Mesenchymal stem cell (in vitro differentiated cells and primary cell): ENCODE results near the gene SRP72.

Experiments
- DNase-seq: peaks from one replicate; pipeline ENCODE4 v3.0.0-alpha.2; 2013
- H2AFZ ChIP-seq: one replicate; pipeline ENCODE4 v1.6.1; 2013; ENCODE audit warnings: low read depth, mild to moderate bottlenecking, control low read depth, inconsistent platforms, low read length, moderate library complexity
- H2AK5ac ChIP-seq: 2 replicates; pipeline ENCODE4 v1.6.1; 2013; ENCODE audit warnings: low read length, moderate library complexity, mild to moderate bottlenecking, inconsistent platforms; ENCODE audit not compliant: severe bottlenecking
- H2BK120ac ChIP-seq: one replicate; pipeline ENCODE4 v1.6.1; 2013; ENCODE audit warnings: low read depth, mild to moderate bottlenecking, inconsistent platforms, low read length, moderate library complexity
- H2BK12ac ChIP-seq, 2 experiments: one replicate each; pipeline ENCODE4 v1.6.1; 2013; ENCODE audit warnings: inconsistent platforms in 2 of 2, low read length in 2 of 2, mild to moderate bottlenecking in 2 of 2, moderate library complexity in 2 of 2, control low read depth in 1 of 2
- H2BK15ac ChIP-seq: one replicate; pipeline ENCODE4 v1.6.1; 2013; ENCODE audit warnings: mild to moderate bottlenecking, low read depth, inconsistent platforms; ENCODE audit not compliant: poor library complexity, severe bottlenecking
- H2BK5ac ChIP-seq: 2 replicates; pipeline ENCODE4 v1.6.1; 2013; ENCODE audit warnings: low read depth, mild to moderate bottlenecking, low read length, control low read depth, inconsistent platforms; ENCODE audit not compliant: poor library complexity, severe bottlenecking
- H3K14ac ChIP-seq, 2 experiments: one replicate each; pipeline ENCODE4 v1.6.1; 2013; ENCODE audit warnings: inconsistent platforms in 2 of 2, low read length in 2 of 2, control low read depth in 1 of 2, mild to moderate bottlenecking in 1 of 2, moderate library complexity in 1 of 2
- H3K18ac ChIP-seq, 2 experiments: one replicate each; pipeline ENCODE4 v1.6.1; 2013; ENCODE audit warnings: inconsistent platforms in 2 of 2, low read length in 2 of 2, control low read depth in 1 of 2, low read depth in 1 of 2, mild to moderate bottlenecking in 1 of 2
- H3K23ac ChIP-seq, 2 experiments: one replicate each; pipeline ENCODE4 v1.6.1; 2013; ENCODE audit warnings: inconsistent platforms in 2 of 2, low read length in 2 of 2, mild to moderate bottlenecking in 2 of 2, moderate library complexity in 2 of 2, control low read depth in 1 of 2
- H3K27ac ChIP-seq: 2 replicates; pipeline ENCODE4 v1.5.1; 2013; ENCODE audit warnings: mild to moderate bottlenecking, moderate library complexity, low read length, control low read depth, inconsistent platforms; ENCODE audit not compliant: poor library complexity, severe bottlenecking
- H3K27me3 ChIP-seq, 2 experiments: 2 replicates each; pipeline versions ENCODE4 v1.6.1 to v1.7.0; 2013; ENCODE audit warnings: low read length in 2 of 2, mild to moderate bottlenecking in 2 of 2, moderate library complexity in 2 of 2, control low read depth in 1 of 2, inconsistent platforms in 1 of 2; ENCODE audit not compliant: control insufficient read depth in 1 of 2, insufficient read depth in 1 of 2
- H3K36me3 ChIP-seq, 2 experiments: 2 replicates each; pipeline versions ENCODE4 v1.6.1 to v1.7.0; 2013; ENCODE audit warnings: low read length in 2 of 2, control low read depth in 1 of 2, inconsistent platforms in 1 of 2, low read depth in 1 of 2, mild to moderate bottlenecking in 1 of 2; ENCODE audit not compliant: insufficient read depth in 2 of 2, control insufficient read depth in 1 of 2
- H3K4ac ChIP-seq, 2 experiments: one replicate each; pipeline ENCODE4 v1.6.1; 2013; ENCODE audit warnings: inconsistent platforms in 2 of 2, low read length in 2 of 2, mild to moderate bottlenecking in 2 of 2, moderate library complexity in 2 of 2, control low read depth in 1 of 2, low read depth in 1 of 2
- H3K4me1 ChIP-seq: 2 replicates; pipeline ENCODE4 v1.6.1; 2013; ENCODE audit warnings: low read depth, low read length, control low read depth; ENCODE audit not compliant: control insufficient read depth, insufficient read depth
- H3K4me2 ChIP-seq: 2 replicates; pipeline ENCODE4 v1.6.1; 2013; ENCODE audit warnings: low read length, mild to moderate bottlenecking, inconsistent platforms; ENCODE audit not compliant: poor library complexity, severe bottlenecking
- H3K4me3 ChIP-seq, 2 experiments: 2 replicates each; pipeline versions ENCODE4 v1.5.1 to v1.7.0; 2013; ENCODE audit warnings: low read length in 2 of 2, mild to moderate bottlenecking in 2 of 2, control low read depth in 1 of 2, low read depth in 1 of 2; ENCODE audit not compliant: insufficient read depth in 1 of 2
- H3K79me1 ChIP-seq: replicated peaks from 2 replicates; pipeline ENCODE4 v1.6.1; 2013; ENCODE audit warnings: mild to moderate bottlenecking, control low read depth, low read length, inconsistent platforms; ENCODE audit not compliant: poor library complexity, severe bottlenecking
- H3K9ac ChIP-seq: 2 replicates; pipeline ENCODE4 v1.7.0; 2013; ENCODE audit warnings: mild to moderate bottlenecking, low read length, moderate library complexity
- H3K9me3 ChIP-seq: 2 replicates; pipeline ENCODE4 v1.7.0; 2013; ENCODE audit warnings: mild to moderate bottlenecking, low read length; ENCODE audit not compliant: control insufficient read depth
- H4K8ac ChIP-seq: one replicate; pipeline ENCODE4 v1.6.1; 2013; ENCODE audit warnings: inconsistent platforms, mild to moderate bottlenecking, low read length, moderate library complexity
- H4K91ac ChIP-seq: one replicate; pipeline ENCODE4 v1.6.1; 2013; ENCODE audit warnings: mild to moderate bottlenecking, low read length, inconsistent platforms
- WGBS: methylation state at CpG from one replicate; pipeline ENCODE4 v1.1.7; 2013; ENCODE audit warnings: mixed read lengths; 5-methylcytosine and 5-hydroxymethylcytosine counted together

The SRP72 gene

GRCh38 chr4:56551516-56551915 is 84.1 kb downstream of the SRP72 start:
- Histone ChIP-seq H2AFZ (no peak overlapping the region), H3K4ac (no peak overlapping the region), H3K4me2 (no peak overlapping the region), H3K4me3 (no peak overlapping the region), H3K23ac (no peak overlapping the region), H3K14ac (no peak overlapping the region), H2BK120ac (no peak overlapping the region), H2AK5ac (no peak overlapping the region), H3K27ac (no peak overlapping the region), H3K27me3 (peaks cover 0 to 2% of the 10 kb centered on the region in 2 experiments), H3K4me1 (no peaks in the 10 kb centered on the region), H4K91ac (no peak overlapping the region), H3K18ac (no peak overlapping the region), H4K8ac (no peak overlapping the region), H3K9me3 (no peaks in the 10 kb centered on the region), H2BK12ac (no peak overlapping the region), H3K79me1 (no peaks in the 10 kb centered on the region), H3K9ac (no peak overlapping the region), H3K36me3 (no peaks in the 10 kb centered on the region), H2BK15ac (no peak overlapping the region), H2BK5ac (no peak overlapping the region)
- WGBS: 85% methylated on average over 1 of the region's 2 CpGs
- no peak for DNase-seq

- H3K14ac ChIP-seq: no peak overlapping the region
- no peaks in the 10 kb centered on the region for H3K36me3 ChIP-seq
- no peak overlapping the region for H2AFZ ChIP-seq
- H4K91ac ChIP-seq: no peak overlapping the region
- H3K9ac ChIP-seq: no peak overlapping the region
- H3K9me3 ChIP-seq: no peaks in the 10 kb centered on the region
- no peak overlapping the region for H4K8ac ChIP-seq
- H3K4ac ChIP-seq: no peak overlapping the region
- no peak for DNase-seq
- H2AK5ac ChIP-seq: no peak overlapping the region
- H3K27me3 ChIP-seq: peaks cover 0 to 2% of the 10 kb centered on the region in 2 experiments
- no peak overlapping the region for H3K18ac ChIP-seq
- H3K4me3 ChIP-seq: no peak overlapping the region
- no peak overlapping the region for H2BK5ac ChIP-seq
- H3K4me1 ChIP-seq: no peaks in the 10 kb centered on the region
- no peak overlapping the region for H2BK15ac ChIP-seq
- no peak overlapping the region for H3K4me2 ChIP-seq
- no peak overlapping the region for H2BK120ac ChIP-seq
- H3K27ac ChIP-seq: no peak overlapping the region
- H3K23ac ChIP-seq: no peak overlapping the region
- H3K79me1 ChIP-seq: no peaks in the 10 kb centered on the region
- no peak overlapping the region for H2BK12ac ChIP-seq
These were observed 84.9 kb downstream of the SRP72 start for GRCh38 chr4:56552273-56552672.
